MCF 10A (cell line): ENCODE results near the gene PECR. TPM values are rescaled to one million over a fixed set of nuclear protein-coding genes. Genes with fewer than 3 reads are reported as not detected.

ENCODE experiments used
- BruUV-seq: library from RNA; stranded (reverse); fragments of 400-500 nt; replicated peaks from 2 replicates; lab custom pipeline; 2021; lab: Mats Ljungman, UMichigan
- CTCF ChIA-PET: fragments of 300-600 bp; sonication (Branson Sonifier 250); formaldehyde crosslinking; extraction: SDS; loops from one replicate; lab custom pipeline; 2021; ENCODE audit warnings: antibody characterized with exemption, inconsistent platforms; lab: Yijun Ruan, JAX
- POLR2A ChIA-PET: fragments of 300-600, 350-650 bp; sonication (Branson Sonifier 250); formaldehyde crosslinking; extraction: SDS; loops from one replicate; lab custom pipeline; 2020; ENCODE audit warnings: antibody characterized with exemption, inconsistent platforms; lab: Yijun Ruan, JAX
- DNase-seq: peaks from one replicate; pipeline ENCODE4 v3.0.0-alpha.2; 2018; ENCODE audit not compliant: unreplicated experiment
- H3K27ac Mint-ChIP-seq: one replicate; pipeline ENCODE4 v1.8.0; 2022; ENCODE audit warnings: mild to moderate bottlenecking, low read depth, mixed read lengths; ENCODE audit not compliant: unreplicated experiment
- H3K27me3 Mint-ChIP-seq: one replicate; pipeline ENCODE4 v1.8.0; 2022; ENCODE audit warnings: mixed read lengths; ENCODE audit not compliant: insufficient read depth, unreplicated experiment
- H3K36me3 Mint-ChIP-seq: one replicate; pipeline ENCODE4 v1.8.0; 2022; ENCODE audit warnings: mild to moderate bottlenecking, moderate library complexity, mixed read lengths; ENCODE audit not compliant: insufficient read depth, unreplicated experiment
- H3K4me1 Mint-ChIP-seq: one replicate; pipeline ENCODE4 v1.8.0; 2022; ENCODE audit warnings: mixed read lengths; ENCODE audit not compliant: insufficient read depth, unreplicated experiment
- H3K4me3 Mint-ChIP-seq: one replicate; pipeline ENCODE4 v1.8.0; 2022; ENCODE audit warnings: mild to moderate bottlenecking, moderate library complexity, mixed read lengths; ENCODE audit not compliant: unreplicated experiment
- H3K9me3 Mint-ChIP-seq: one replicate; pipeline ENCODE4 v1.8.0; 2022; ENCODE audit warnings: mixed read lengths; ENCODE audit not compliant: unreplicated experiment
- CTCF ChIP-seq: fragments of 200-600 bp; IDR thresholded peaks from one replicate; pipeline ENCODE4 v1.8.0; 2022; ENCODE audit warnings: antibody characterized with exemption, mild to moderate bottlenecking; ENCODE audit not compliant: unreplicated experiment
- intact Hi-C: fragments of 100-400 bp; cut with micrococcal nuclease; formaldehyde crosslinking; loops from 2 replicates; pipeline ENCODE4 v1.14.1; 2022
- total RNA-seq: library from RNA; stranded (reverse); gene quantifications from 2 replicates; pipeline ENCODE4 v1.2.3, GENCODE V29; 2022

Gene PECR
- total RNA-seq, 1 experiment from 2014 or later = 8.3 TPM

GRCh38 chr2:216114382-216114713 lies 32.7 kb upstream of the PECR start:
- no peak for DNase-seq
- BruUV-seq = no TSS peak
- ChIA-PET CTCF (interaction anchor here (0.6 to 1.4 kb wide), 19 partner anchors 10 to 1753 kb away, joined by 3 to 8 read pairs (median 4); partner anchors contain the start of gene RPL37A), POLR2A (interaction anchor here (0.7 to 0.9 kb wide), 3 partner anchors 29 to 379 kb away, joined by 3 to 4 read pairs (median 3); partner anchors contain the start of genes PECR and TMEM169)
- TF ChIP-seq CTCF = no peak
- Mint-ChIP-seq H3K27ac (peak overlapping the region; percentile 99), H3K27me3 (no peaks in the 10 kb centered on the region), H3K9me3 (no peaks in the 10 kb centered on the region), H3K36me3 (peaks cover 59% of the 10 kb centered on the region), H3K4me3 (peak overlapping the region; percentile 96), H3K4me1 (peaks cover 35% of the 10 kb centered on the region)
- intact Hi-C loops = loop anchor here (10.0 kb wide), 1 partner anchor 380 kb away; the partner anchor contains the start of gene RPL37A

- TF ChIP-seq CTCF = no peak
- no TSS peak for BruUV-seq
- intact Hi-C loops = loop anchor here (10.0 kb wide), 1 partner anchor 381 kb away; the partner anchor contains the start of gene RPL37A
- H3K9me3 Mint-ChIP-seq = no peaks in the 10 kb centered on the region
- no peak overlapping the region for H3K4me3 Mint-ChIP-seq
- peaks cover 37% of the 10 kb centered on the region for H3K4me1 Mint-ChIP-seq
- no peak overlapping the region for H3K27ac Mint-ChIP-seq
- peaks cover 59% of the 10 kb centered on the region for H3K36me3 Mint-ChIP-seq
- ChIA-PET POLR2A (no interaction called here), CTCF (interaction anchor here (0.6 to 1.4 kb wide), 9 partner anchors 10 to 235 kb away, joined by 3 to 8 read pairs (median 4); no protein-coding TSS in a partner anchor)
- H3K27me3 Mint-ChIP-seq = no peaks in the 10 kb centered on the region
- no peak for DNase-seq
Measured at GRCh38 chr2:216113572-216113971, 32.0 kb upstream of the PECR start.

GRCh38 chr2:216112926-216113325 lies 31.3 kb upstream of the PECR start:
- ChIA-PET CTCF (interaction anchor here (0.6 to 0.9 kb wide), 3 partner anchors 31 to 1304 kb away, joined by 3 to 4 read pairs (median 3); partner anchors contain the start of genes PECR and TMEM169), POLR2A (no interaction called here)
- no peak overlapping the region for H3K27ac Mint-ChIP-seq
- intact Hi-C loops = loop anchor here (10.0 kb wide), 1 partner anchor 382 kb away; the partner anchor contains the start of gene RPL37A
- TF ChIP-seq CTCF = no peak
- peaks cover 59% of the 10 kb centered on the region for H3K36me3 Mint-ChIP-seq
- H3K27me3 Mint-ChIP-seq = no peaks in the 10 kb centered on the region
- DNase-seq = no peak
- BruUV-seq = no TSS peak
- no peak overlapping the region for H3K4me3 Mint-ChIP-seq
- H3K9me3 Mint-ChIP-seq = no peaks in the 10 kb centered on the region
- peaks cover 39% of the 10 kb centered on the region for H3K4me1 Mint-ChIP-seq

GRCh38 chr2:216111122-216111521 lies 29.5 kb upstream of the PECR start:
- no peaks in the 10 kb centered on the region for H3K9me3 Mint-ChIP-seq
- H3K27me3 Mint-ChIP-seq = no peaks in the 10 kb centered on the region
- ChIA-PET POLR2A (interaction anchor here (0.6 to 3.6 kb wide), 4 partner anchors 8 to 387 kb away, joined by 3 to 17 read pairs (median 9); partner anchors contain the start of gene RPL37A), CTCF (interaction anchor here (0.6 to 1.9 kb wide), 7 partner anchors 15 to 814 kb away, joined by 3 to 6 read pairs (median 5); no protein-coding TSS in a partner anchor)
- TF ChIP-seq CTCF = no peak
- H3K36me3 Mint-ChIP-seq = peaks cover 59% of the 10 kb centered on the region
- intact Hi-C loops = loop anchor here (10.0 kb wide), 1 partner anchor 384 kb away; the partner anchor contains the start of gene RPL37A
- BruUV-seq = no TSS peak
- no peak for DNase-seq
- H3K4me1 Mint-ChIP-seq = peaks cover 28% of the 10 kb centered on the region
- H3K4me3 Mint-ChIP-seq = peak overlapping the region; percentile 100
- no peak overlapping the region for H3K27ac Mint-ChIP-seq
